ENCODE results near the gene GPATCH2L. TPM values are rescaled to one million over a fixed set of nuclear protein-coding genes. Genes with fewer than 3 reads are reported as not detected.

Gene GPATCH2L
- total and polyA plus RNA-seq, 8 donors: 2.2 to 96.5 (median 22.9) TPM

GRCh38 chr14:76133103-76133502 lies 18.6 kb upstream of the GPATCH2L start:
- Histone ChIP-seq H3K4me1 (peaks cover 0 to 2% (median under 1%) of the 10 kb centered on the region in 4 donors), H3K27me3 (peaks cover 4 to 96% (median 50%) of the 10 kb centered on the region in 3 donors)
- 17 to 28% (median 22%) methylated on average over 4 of the region's 4 CpGs for WGBS, 5 donors

GRCh38 chr14:76134231-76134630 lies 17.5 kb upstream of the GPATCH2L start:
- peaks cover 7 to 100% (median 61%) of the 10 kb centered on the region in 3 donors for H3K27me3 ChIP-seq
- intact Hi-C loops (cut with DNase I; ENCODE audit: low total_unique reads): no loop called here

More at GRCh38 chr14:76133103-76133502, 18.6 kb upstream of the GPATCH2L start:
- Histone ChIP-seq H3K4me3 (no peak overlapping the region), H3K27ac (no peak overlapping the region), H3K9me3 (no peaks in the 10 kb centered on the region), H3K36me3 (no peaks in the 10 kb centered on the region)
- TF ChIP-seq POLR2AphosphoS5 (IDR thresholded peaks at IDR 0.05): no peak
- no peak for TF ChIP-seq POLR2A (IDR thresholded peaks at IDR 0.05)
- TF ChIP-seq CTCF (IDR thresholded peaks at IDR 0.05): no peak
- no peak for TF ChIP-seq EP300 (IDR thresholded peaks at IDR 0.05)
- intact Hi-C loops (cut with DNase I; ENCODE audit: low total_unique reads): no loop called here
- peak in 1 of 2 donors; percentile 64 for DNase-seq

GRCh38 chr14:76135722-76136121 lies 16.0 kb upstream of the GPATCH2L start:
- no peak for TF ChIP-seq EP300 (IDR thresholded peaks at IDR 0.05)
- no peak for TF ChIP-seq POLR2AphosphoS5 (IDR thresholded peaks at IDR 0.05)
- no peak for TF ChIP-seq CTCF (IDR thresholded peaks at IDR 0.05)
- no peak for TF ChIP-seq POLR2A (IDR thresholded peaks at IDR 0.05)
- Histone ChIP-seq H3K9me3 (peaks cover 0 to 1% (median 0%) of the 10 kb centered on the region in 4 donors), H3K4me1 (peaks cover 9 to 14% (median 11%) of the 10 kb centered on the region in 4 donors), H3K27ac (no peak overlapping the region), H3K36me3 (no peaks in the 10 kb centered on the region), H3K27me3 (peaks cover 7 to 99% (median 76%) of the 10 kb centered on the region in 3 donors), H3K4me3 (no peak overlapping the region)
- intact Hi-C loops (cut with DNase I; ENCODE audit: low total_unique reads): no loop called here
- DNase-seq: no peak
- 60 to 67% (median 65%) methylated on average over 7 of the region's 7 CpGs for WGBS, 5 donors

More at GRCh38 chr14:76134231-76134630, 17.5 kb upstream of the GPATCH2L start:
- Histone ChIP-seq H3K4me1 (peaks cover 9 to 13% (median 11%) of the 10 kb centered on the region in 4 donors), H3K9me3 (no peaks in the 10 kb centered on the region), H3K27ac (no peak overlapping the region), H3K36me3 (no peaks in the 10 kb centered on the region), H3K4me3 (no peak overlapping the region)
- WGBS, 5 donors: 86 to 91% (median 89%) methylated on average over 19 of the region's 19 CpGs
- DNase-seq: no peak
- TF ChIP-seq EP300 (IDR thresholded peaks at IDR 0.05): no peak
- no peak for TF ChIP-seq POLR2AphosphoS5 (IDR thresholded peaks at IDR 0.05)
- no peak for TF ChIP-seq CTCF (IDR thresholded peaks at IDR 0.05)
- no peak for TF ChIP-seq POLR2A (IDR thresholded peaks at IDR 0.05)

- no peaks in the 10 kb centered on the region for H3K36me3 ChIP-seq
- DNase-seq: no peak
- peaks cover 9 to 14% (median 11%) of the 10 kb centered on the region in 4 donors for H3K4me1 ChIP-seq
- H3K27ac ChIP-seq: no peak overlapping the region
- peaks cover 7 to 98% (median 68%) of the 10 kb centered on the region in 3 donors for H3K27me3 ChIP-seq
- intact Hi-C loops (cut with DNase I; ENCODE audit: low total_unique reads): no loop called here
- no peak for TF ChIP-seq CTCF (IDR thresholded peaks at IDR 0.05)
- no peak for TF ChIP-seq EP300 (IDR thresholded peaks at IDR 0.05)
- TF ChIP-seq POLR2A (IDR thresholded peaks at IDR 0.05): no peak
- no peak for TF ChIP-seq POLR2AphosphoS5 (IDR thresholded peaks at IDR 0.05)
- 18 to 36% (median 21%) methylated on average over 13 of the region's 13 CpGs for WGBS, 5 donors
- peaks cover 0 to 6% (median 4%) of the 10 kb centered on the region in 4 donors for H3K9me3 ChIP-seq
- H3K4me3 ChIP-seq: no peak overlapping the region
Observed at GRCh38 chr14:76136476-76137110, 15.1 kb upstream of the GPATCH2L start.

All from stomach (tissue), 9 donors.